ENCODE results near the gene HES4.

Gene HES4

GRCh38 chr1:950268-950667 is 49.6 kb downstream of the HES4 start:
- Histone ChIP-seq H3K27me3 (ENCODE audit: insufficient read depth, low read length) (no peaks in the 10 kb centered on the region), H4K20me1 (ENCODE audit: insufficient read depth, low read length) (no peaks in the 10 kb centered on the region), H2AFZ (ENCODE audit: low read length) (no peak overlapping the region), H3K4me3 (ENCODE audit: low read depth, low read length, poor library complexity, severe bottlenecking) (no peak overlapping the region), H3K9me2 (ENCODE audit: low read depth, low read length) (no peaks in the 10 kb centered on the region), H3K36me3 (ENCODE audit: insufficient read depth, low read length) (peaks cover 98% of the 10 kb centered on the region), H3F3A (ENCODE audit: insufficient read depth, low read length) (no peaks in the 10 kb centered on the region), H3K9me3 (ENCODE audit: low read length) (no peaks in the 10 kb centered on the region), H3K9ac (ENCODE audit: low read length) (no peak overlapping the region), H3K4me1 (ENCODE audit: insufficient read depth, low read length, severe bottlenecking) (no peaks in the 10 kb centered on the region), H3K79me2 (ENCODE audit: insufficient read depth, low read length) (no peaks in the 10 kb centered on the region), H3K4me2 (ENCODE audit: low read length) (no peak overlapping the region), H3K27ac (ENCODE audit: low read depth, low read length, poor library complexity, severe bottlenecking) (no peak overlapping the region)
- TF ChIP-seq, protein P1, sequence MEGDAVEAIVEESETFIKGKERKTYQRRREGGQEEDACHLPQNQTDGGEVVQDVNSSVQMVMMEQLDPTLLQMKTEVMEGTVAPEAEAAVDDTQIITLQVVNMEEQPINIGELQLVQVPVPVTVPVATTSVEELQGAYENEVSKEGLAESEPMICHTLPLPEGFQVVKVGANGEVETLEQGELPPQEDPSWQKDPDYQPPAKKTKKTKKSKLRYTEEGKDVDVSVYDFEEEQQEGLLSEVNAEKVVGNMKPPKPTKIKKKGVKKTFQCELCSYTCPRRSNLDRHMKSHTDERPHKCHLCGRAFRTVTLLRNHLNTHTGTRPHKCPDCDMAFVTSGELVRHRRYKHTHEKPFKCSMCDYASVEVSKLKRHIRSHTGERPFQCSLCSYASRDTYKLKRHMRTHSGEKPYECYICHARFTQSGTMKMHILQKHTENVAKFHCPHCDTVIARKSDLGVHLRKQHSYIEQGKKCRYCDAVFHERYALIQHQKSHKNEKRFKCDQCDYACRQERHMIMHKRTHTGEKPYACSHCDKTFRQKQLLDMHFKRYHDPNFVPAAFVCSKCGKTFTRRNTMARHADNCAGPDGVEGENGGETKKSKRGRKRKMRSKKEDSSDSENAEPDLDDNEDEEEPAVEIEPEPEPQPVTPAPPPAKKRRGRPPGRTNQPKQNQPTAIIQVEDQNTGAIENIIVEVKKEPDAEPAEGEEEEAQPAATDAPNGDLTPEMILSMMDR (IDR thresholded peaks at IDR 0.05; ENCODE audit: low read length): no peak
- TF ChIP-seq EZH2 (IDR thresholded peaks at IDR 0.05; ENCODE audit: borderline replicate concordance, low read length): no peak

Measured in OCI-LY1 (cell line).